Fibroblast of skin of right biceps (primary cell): ENCODE results near the gene RNF212B.
"Not testable (repeated sequence)": the region's sequence is repeated elsewhere in the genome, so short reads cannot be mapped to it uniquely, and the experiment has no call there.

Source experiments
- DNase-seq: peaks from one replicate; pipeline ENCODE4 v3.0.0-alpha.2; 2013

Gene RNF212B

GRCh38 chr14:23237772-23238594 lies at the start of gene RNF212B:
Gene RNF212B (plus strand): TSS chr14:23237936. CDS start chr14:23240346, 2,410 bp downstream.
- DNase-seq, result peak; percentile 69

GRCh38 chr14:23193432-23193831 lies 44.3 kb upstream of the RNF212B start:
- DNase-seq, result no peak

- DNase-seq, result no peak
These were observed 42.1 kb upstream of the RNF212B start for GRCh38 chr14:23195552-23196101.

- DNase-seq, result not testable (repeated sequence)
These were observed 41.2 kb upstream of the RNF212B start for GRCh38 chr14:23196487-23196886.

GRCh38 chr14:23199141-23199540 lies 38.6 kb upstream of the RNF212B start:
- not testable (repeated sequence) for DNase-seq

- DNase-seq, result no peak
These were observed 35.7 kb upstream of the RNF212B start for GRCh38 chr14:23202001-23202400.

- no peak for DNase-seq
These were observed 31.2 kb upstream of the RNF212B start for GRCh38 chr14:23206422-23207145.

- no peak for DNase-seq
These were observed 30.6 kb upstream of the RNF212B start for GRCh38 chr14:23207146-23207540.

GRCh38 chr14:23208324-23208723 lies 29.4 kb upstream of the RNF212B start:
- DNase-seq, result no peak

GRCh38 chr14:23209651-23210423 lies 27.9 kb upstream of the RNF212B start:
- no peak for DNase-seq

GRCh38 chr14:23215421-23215820 lies 22.3 kb upstream of the RNF212B start:
- no peak for DNase-seq

GRCh38 chr14:23217032-23218020 lies 20.4 kb upstream of the RNF212B start:
- DNase-seq, result no peak

GRCh38 chr14:23219075-23219474 lies 18.7 kb upstream of the RNF212B start:
- DNase-seq, result no peak

GRCh38 chr14:23224958-23225357 lies 12.8 kb upstream of the RNF212B start:
- not testable (repeated sequence) for DNase-seq

GRCh38 chr14:23227566-23227965 lies 10.2 kb upstream of the RNF212B start:
- DNase-seq, result no peak

GRCh38 chr14:23228812-23229211 lies 8.9 kb upstream of the RNF212B start:
- no peak for DNase-seq

GRCh38 chr14:23232241-23232808 lies 5.4 kb upstream of the RNF212B start:
- DNase-seq, result not testable (repeated sequence)

GRCh38 chr14:23240661-23241060 lies 2.9 kb downstream of the RNF212B start:
- DNase-seq, result no peak

GRCh38 chr14:23241061-23241715 lies 3.5 kb downstream of the RNF212B start:
- DNase-seq, result not testable (repeated sequence)

GRCh38 chr14:23242076-23242475 lies 4.3 kb downstream of the RNF212B start:
- DNase-seq, result no peak

GRCh38 chr14:23243066-23243465 lies 5.3 kb downstream of the RNF212B start:
- DNase-seq, result no peak
